Kidney glomerular epithelial cell (primary cell): ENCODE results near the gene VWA3B.
A peak's percentile ranks its signal among the peaks of the same experiment; 100 is the strongest.
"Not testable (repeated sequence)": the region's sequence is repeated elsewhere in the genome, so short reads cannot be mapped to it uniquely, and the experiment has no call there.

Experiments used
- DNase-seq: peaks from one replicate; lab custom pipeline; 2025; lab: John Stamatoyannopoulos, UW

Gene VWA3B

DNA sequence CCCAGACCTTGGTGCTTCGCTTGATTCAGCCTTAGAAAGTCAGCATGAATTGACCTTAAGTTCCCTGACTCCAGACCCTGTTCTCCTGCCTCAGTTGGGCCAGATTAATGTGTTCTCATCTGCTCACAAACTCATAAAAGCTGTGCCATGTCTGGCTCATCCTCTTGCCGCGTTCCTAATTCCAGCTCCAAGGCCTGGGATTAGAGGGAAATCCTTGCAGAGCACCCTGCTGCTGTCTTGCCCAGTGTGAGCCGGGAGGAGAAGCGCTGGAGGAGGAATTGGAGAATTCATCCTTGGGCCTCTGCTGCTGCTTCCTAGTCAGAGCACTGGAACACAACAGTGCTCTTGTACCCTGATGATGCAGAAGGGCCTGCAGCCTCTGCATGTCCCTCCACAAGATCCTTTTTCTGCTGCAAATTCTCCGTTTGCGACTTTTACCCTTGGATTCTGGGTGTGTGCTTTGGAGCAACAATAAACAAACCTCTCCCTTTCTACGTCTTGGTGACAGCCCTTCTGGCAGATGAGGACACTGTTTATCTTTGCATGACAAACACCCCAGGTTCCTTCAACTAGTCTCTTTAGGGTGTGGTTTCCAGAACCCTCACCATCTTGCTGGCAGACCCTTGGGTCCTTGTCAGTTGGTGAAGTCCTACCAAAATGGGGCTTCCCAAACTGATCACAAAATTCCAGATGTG lies 212.4 kb downstream of the VWA3B start:
- no peak for DNase-seq

DNA sequence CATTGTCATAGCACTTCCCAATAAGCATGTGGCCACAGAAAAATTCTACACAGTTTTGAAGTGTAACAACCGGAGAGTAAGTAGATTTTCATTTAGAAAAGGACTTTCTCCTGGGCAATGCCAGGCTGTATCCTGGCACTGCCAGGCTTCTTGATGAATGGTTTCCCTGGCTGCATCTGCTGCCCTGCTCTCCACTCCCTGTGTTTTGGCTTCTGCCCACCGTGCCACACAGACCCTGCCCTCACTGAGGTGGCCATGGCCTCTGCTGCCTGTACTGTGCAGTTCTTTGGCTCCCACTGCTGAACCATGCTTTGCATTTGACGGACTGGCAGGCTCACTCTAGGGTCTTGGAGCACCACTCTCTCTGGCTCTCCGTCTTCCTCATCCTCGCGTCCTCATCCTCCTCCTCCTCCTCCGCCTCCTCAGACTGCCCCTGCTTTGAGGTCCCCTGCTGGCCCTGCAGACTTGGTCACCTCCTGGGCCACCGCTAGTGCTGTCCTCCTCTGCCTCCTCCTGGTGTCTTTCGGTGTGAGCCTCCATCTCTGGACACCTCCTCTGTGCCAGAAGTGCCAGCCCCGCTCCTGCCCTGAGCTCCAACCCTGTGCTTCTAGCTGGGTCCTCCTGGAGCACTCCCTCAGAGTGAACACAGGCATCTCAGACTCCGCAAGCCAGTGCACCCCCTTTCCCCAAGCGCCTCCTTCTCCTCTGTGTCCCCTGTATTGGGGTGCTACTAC lies 213.3 kb downstream of the VWA3B start:
- no peak for DNase-seq

DNA sequence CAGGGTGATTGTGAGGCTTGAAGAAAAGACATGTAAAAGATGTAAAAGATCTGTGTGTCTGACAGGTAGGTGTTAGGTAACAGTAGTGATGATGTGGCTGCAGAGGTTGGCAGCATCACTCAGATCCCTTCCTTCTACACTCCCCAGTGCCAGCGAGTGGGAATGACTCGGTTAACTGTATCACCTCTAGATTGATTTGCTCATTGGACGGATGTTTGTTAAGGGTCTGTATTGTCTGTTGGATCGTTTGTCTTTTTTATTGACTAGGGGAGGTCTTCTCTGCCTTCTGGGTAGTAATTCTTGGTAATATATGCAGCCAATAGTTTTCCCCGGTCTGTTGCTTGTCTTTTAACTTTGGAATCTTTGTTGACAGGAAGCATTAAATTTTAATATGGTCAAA lies 214.5 kb downstream of the VWA3B start:
- no peak for DNase-seq

DNA sequence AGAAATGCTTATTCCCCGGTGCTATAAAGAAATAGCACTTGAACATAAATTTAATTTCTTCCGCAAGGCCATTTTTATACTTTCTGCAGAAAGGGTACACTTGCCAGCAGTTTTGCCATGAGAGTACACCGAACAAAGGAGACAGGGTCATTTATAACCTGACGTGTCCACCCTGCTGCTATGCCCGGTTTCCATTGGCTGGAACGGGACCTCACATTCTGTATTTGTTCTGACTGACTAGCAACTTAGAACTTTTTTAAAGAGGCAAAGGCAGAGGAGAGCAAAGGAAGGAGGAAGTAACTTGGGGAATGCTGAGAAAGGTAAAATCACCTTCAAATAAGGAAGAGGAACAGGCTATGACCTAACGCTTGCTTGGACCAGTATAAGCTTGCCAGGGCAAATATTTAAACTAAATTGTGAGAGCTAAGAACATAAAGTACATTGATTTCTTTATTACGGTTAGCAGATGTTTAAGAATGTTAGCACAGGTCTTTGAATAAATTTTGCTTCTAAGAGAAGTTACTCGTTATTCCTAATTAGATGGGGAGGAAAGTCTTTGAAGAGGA lies 220.2 kb downstream of the VWA3B start:
- not testable (repeated sequence) for DNase-seq

DNA sequence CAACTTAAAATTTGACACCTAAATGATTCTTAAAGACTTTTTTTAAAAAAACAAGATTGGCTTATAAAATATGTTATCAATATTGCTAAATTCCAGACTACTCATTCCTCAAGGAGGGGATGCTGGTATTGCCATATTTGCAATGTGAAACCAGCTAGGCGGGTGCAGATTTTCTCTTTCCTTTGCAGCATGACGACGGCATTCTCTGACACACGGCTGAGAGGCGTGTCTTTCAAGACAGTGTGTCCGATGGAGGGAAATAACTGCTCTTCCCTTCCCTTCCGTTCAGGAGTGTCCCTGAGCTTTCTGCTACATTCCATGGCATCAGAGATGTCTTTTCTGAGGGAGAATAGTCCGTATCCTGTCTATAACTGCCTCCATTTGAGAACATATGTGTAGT lies 221.1 kb downstream of the VWA3B start:
- DNase-seq, result no peak

DNA sequence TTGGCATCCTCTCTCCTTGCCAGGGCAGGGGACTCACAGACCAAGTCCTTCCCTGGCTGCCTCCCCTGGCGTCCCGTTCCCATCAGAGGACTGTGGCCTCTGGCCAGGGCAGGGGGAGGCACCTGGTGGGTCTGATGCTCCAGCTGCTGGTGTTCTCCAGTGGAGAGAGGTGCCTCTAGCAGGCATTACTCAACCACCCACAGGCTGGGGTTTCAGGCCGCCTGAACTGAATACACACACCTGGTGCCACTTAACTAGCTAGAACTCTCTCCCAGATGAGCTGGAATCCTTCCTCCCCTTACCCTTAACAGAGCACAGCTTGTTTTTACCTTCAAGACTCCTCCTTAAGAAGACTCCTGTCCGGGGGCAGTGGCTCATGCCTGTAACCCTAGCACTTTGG lies 221.6 kb downstream of the VWA3B start:
- DNase-seq, result no peak

DNA sequence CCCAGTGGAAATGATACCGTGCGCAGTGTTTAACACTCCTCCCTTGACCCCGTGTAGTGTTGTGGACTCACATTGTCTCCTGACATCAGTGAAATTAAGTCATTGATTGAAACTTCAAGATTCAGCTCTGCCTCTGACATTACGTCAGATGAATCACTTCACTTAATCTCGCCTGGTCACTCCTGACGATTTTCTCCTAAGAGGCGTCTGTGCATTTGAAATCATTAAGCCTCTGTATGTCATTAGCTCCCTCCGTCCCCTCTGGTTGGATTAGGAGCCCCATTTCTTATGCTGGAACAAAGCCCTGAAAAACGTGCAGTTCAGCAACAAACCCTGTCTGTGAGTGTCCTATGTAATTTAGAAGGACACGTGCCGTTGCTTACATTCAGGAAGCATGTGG lies 222.6 kb downstream of the VWA3B start:
- no peak for DNase-seq

DNA sequence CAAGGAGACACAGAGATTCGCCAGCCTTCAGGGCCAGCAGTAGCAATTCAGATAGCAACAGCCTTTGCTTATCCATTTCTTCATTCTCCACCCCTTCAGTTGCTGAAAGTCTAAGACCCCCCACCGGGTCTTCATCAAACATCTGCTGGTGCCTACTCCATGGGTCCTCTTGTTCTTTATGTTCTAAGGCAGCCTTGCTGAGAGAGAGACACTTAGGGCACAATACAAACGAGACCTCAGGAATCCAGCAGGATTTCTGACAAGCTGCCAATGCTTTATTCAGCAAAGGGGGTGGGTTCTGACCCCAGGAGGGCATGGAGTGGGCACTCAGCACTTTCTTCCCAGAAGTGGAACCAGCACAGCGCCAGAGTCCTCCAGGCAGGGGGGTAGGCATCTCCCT lies 223.0 kb downstream of the VWA3B start:
- no peak for DNase-seq

DNA sequence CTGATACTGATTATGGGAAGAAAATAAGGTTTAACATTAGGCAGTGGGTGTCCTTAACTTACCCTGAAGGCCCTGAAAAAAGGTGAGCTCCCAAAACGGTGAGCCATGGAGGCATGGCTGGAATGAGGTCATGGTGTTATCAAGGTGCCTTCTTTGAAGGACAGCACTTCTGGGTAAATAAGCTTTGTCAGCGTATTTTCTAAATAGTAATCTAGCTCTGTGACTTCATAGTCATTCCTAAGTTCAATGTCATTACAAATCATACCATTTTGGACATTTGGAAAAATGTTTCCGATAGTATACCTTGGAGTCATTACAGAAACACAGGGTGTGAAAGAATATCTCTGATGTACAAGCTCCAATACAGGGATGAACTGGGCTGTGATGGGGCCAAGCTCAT lies 224.1 kb downstream of the VWA3B start:
- no peak for DNase-seq

DNA sequence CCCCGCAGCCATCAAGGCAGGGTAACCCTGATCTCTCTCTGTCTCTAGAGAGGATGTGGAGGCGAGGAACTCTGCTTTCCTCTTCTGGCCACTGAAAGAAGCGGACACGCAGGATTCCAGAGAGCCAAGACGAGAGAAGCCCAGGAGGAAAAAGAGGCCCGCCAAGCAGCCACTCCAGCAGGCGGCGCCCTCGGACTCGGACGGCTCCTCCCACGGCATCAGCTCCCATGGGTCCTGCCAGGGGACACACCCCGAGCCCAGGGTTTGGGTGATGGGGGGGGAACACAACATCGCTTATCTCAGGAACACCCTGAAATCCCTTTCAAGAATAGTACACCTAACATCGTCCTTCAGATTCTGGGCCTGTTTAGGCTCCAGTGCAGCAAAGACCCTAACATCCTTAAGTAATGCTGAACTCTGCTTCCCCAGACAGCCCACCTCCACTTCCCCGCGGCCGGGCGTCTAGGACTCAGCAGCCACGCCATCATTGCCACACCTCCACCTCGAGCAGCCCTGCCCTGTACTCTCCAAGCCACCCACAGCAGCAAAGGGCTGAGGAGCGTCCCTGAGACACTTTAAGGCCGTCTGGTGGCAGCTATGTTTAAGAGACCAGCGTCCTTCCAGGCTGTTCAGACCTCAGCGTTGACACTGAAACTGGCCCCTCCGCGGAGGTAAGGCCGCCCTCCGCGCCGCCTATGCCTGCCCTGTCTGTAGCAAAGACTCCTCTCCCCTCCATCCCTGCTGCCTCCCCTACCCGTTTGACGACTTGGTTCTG lies 225.0 kb downstream of the VWA3B start:
- DNase-seq, result no peak

DNA sequence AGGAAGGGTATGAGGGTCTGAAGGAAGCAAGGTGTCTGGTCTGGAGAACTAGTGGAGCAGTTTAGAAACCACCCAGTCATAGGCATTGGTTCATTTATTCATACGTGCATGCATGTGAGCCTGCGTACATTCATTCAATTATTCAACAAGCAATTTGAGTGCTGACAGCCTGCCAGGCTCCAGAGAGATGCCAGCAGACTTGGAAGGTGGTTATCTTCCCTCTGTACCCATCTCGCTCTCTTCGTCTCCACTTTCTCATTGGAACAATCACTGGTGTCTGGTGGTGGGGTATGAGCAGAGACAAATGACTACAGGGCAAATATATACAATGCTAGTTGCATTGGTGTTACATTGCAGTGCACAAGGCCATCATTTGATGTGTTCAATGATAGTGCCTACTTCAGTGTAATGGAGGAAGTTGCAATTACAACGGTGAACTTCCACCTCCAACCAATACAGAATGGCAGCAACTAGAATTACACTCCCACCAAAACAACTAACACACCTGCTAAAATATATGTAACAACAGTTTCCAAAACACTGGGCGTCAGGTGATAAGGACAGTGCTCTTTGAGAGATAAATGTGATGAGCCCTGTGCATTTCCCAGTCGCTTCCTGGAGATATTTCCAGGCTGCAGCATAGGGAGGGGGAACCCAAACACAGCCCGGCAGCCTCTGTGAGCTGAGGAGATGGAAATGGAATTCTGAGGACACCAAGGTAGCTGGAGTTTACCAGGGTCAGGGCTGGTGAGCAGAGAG lies 226.7 kb downstream of the VWA3B start:
- no peak for DNase-seq

DNA sequence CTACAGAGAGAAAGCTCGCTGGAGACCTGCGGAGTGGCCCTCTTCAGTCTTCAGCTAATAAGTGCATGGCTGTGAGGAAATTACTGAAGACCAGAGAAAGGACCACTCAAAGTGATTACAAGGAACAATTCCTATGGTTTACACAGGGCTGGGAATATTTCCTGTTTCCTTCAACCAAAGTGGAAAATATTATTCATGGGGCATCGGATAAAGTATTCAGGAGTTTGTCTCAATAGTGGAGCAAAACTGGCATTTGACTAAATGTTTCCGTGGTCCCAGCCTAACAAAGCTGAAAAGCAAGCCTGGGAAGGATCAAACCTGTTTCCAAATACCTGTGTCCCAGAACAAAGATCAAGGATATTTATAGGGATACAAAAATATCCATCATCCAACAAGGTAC lies 227.3 kb downstream of the VWA3B start:
- DNase-seq, result no peak

DNA sequence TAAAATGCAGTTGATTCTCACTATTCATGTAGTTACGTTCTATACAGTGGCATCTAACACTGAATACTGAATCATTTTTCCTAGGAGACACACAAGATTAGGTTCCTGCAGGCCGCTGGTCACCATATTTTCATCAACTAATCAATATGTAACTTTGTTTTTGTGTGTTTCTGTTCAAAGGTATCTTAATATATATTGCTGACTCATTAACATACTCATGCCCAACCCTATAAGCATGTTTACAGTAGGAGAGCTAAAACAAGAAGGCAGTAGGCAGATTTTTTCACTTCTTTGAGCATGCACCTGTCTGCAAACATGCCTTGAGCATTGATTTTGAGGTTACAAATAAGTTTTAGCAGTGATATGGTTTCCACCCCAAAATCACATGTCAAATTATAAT lies 229.0 kb downstream of the VWA3B start:
- no peak for DNase-seq

DNA sequence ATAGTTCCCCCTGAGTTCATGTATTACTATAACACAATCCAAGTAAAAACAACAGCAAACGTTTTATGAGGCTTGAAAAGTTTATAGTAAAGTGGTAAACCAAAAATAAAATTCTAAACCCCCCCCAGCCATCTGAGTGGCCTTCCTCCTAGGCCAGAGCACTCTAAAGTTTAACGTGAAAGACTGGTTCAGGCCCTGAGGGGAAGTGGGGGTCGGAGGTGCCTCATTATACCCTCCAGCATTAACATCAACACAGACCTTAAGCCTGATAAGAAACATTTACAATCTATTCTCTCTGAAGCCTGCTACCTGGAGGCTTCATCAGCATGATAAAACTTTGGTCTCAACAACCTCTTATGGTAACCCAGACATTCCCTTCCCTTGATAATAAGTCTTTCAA lies 230.2 kb downstream of the VWA3B start:
- no peak for DNase-seq

DNA sequence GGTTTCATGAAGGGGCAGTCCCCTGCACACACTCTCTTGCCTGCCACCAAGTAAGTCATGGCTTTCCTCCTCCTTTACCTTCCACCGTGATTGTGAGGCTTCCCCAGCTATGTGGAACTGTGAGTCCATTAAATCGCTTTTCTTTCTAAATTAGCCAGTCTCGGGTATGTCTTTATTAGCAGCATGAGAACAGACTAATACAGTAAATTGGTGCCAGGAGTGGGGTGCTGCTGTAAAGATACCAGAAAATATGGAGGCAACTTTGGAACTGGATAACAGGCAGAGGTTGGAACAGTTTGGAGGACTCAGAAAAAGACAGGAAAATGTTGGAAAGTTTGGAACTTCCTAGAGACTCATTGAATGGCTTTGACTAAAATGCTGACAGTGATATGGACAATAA lies 233.2 kb downstream of the VWA3B start:
- not testable (repeated sequence) for DNase-seq

DNA sequence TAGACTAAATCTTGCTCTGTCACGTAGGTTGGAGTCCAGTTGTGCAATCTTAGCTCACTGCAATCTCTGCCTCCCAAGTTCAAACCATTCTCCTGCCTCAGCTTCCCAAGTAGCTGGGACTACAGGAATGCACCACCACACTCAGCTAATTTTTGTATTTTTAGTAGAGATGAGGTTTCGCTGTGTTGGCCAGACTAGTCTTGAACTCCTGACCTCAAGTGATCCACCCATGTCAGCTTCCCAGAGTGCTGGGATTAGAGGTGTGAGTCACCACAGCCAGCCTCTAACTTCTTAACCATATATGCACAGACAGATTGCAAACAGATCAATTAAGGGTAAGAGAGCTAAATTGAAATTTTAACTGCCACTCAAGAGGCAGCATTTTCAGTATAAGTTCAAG lies 237.2 kb downstream of the VWA3B start:
- DNase-seq, result no peak

DNA sequence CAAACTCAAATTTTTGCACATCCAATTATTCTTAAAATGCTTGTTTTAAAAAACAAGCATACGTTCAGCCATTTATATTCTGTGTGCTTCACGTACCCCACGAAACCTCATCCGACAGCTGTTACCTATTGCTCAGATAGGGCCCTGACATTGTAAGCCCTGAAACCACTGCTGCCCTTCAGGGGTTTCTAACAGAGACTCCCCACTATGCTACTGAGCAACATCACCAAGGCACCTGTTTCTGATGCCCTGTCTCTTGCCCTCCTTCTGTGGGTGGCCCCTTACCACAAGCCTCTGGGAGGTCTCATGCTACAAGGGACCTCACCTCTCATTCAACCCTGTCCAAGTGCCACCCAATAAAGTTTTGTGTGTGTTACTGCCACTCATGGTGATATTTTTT lies 240.8 kb downstream of the VWA3B start:
- no peak for DNase-seq

DNA sequence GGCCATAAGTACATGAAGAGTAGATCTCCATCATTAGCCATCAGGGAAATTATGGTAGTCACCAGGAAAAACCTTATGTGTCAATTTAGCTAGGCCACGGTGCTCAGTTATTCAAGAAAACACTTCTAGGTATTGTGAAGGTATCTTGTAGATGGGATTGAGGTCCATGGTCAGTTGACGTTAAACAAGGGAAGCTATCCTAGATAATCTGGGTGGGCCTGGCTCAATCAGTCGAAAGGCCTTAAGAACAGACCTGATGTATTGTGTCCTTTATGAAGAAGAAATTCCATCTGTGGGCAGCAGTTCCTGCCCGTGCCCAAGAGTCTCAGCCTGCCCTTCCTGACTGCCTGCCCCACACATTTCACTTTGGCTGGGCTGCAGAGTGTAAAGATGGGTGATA lies 242.6 kb downstream of the VWA3B start:
- DNase-seq, result no peak

DNA sequence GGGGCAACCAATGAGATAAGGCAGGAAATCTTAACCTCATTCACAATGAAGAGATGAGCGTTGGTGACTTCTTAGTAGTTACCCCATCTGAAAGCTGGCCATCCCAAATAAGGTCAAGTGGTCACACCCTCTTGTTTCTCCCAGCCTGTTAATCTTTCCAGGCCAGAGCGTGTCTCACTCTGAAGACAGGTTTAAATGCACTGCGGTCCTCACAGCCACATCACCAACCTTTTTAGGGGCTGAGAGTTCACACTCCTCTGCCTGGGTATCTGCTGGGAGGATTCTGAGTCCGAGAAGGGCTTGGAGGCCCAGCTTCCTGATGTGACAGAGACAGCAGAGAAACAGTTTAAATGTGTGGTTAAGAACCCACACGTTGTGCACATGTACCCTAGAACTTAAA lies 246.0 kb downstream of the VWA3B start:
- DNase-seq, result no peak

DNA sequence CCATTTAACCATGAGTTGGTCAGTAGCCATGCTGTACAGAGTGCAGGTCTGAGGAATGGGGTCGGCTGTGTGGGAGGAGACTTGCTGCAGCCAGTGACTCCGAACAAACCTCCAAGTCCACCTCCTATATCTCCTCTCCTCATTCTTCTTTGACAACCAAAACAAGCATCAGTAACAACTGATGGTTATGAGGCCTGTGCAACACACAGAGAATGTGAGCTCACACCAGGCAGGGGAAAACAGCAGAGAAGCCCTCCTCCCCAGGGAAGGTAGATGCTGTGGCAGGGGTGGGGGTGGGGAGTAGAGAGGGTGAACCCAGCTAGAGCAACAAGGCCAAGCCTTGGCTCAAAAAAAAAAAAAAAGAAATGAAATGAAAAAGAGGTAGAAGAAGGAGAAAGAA lies 247.0 kb downstream of the VWA3B start:
- DNase-seq, result no peak

DNA sequence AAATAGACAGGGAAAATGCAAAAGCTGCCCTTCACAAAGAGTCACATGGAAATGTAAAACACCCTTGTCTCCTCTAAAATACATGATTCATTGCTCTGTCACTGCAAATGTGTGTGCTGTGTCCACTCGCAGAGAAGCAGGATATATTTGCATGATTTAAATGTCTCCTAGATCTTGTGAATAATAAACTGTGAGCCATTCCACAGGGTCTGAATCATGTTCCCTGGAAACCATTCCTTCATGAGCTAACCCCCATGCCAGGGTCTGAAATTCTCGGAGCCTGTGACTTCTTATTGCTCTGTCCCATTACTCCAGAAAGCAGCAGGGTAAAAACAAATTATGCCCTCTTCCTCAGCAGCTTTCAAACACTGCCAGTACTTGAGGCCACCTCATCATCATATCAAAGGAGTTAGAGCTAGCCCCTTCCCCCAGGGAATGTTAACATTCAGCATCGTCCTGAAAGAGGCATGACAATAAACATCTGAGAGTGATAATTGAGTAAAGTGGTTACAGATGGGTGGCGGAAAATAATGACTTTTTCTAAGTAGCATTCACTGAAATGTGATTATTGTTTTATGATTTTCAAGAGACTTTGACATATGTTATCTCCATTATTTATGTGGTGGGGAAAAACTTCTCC lies 247.6 kb downstream of the VWA3B start:
- DNase-seq, result peak; percentile 90

DNA sequence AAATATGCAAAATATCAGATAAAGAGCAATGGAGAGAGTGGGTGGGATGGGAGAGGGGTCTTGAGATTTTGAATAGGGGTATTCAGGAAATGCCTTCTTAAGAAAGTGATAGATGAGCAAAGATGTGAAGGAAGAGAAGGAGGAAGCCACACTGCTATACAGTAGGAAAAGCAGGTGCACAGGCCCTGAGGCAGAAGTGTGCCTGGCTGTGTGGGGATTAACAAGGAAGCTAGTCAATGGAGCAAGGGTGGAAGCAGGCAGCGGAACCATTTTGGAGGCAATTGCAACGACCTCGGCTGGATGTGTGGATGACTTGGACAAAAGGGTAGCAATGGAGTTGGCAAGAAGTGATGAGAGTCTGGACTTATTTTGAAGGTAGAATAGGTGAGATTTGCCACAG lies 248.3 kb downstream of the VWA3B start:
- no peak for DNase-seq
